LNCaP clone FGC (cell line): Measurements from ENCODE around the gene GNAZ.

Source experiments
- DNase-seq: peaks from one replicate; pipeline ENCODE4 v3.0.0-alpha.2; 2011; ENCODE audit warnings: low read depth
- H3K4me3 ChIP-seq: 2 replicates; pipeline ENCODE4 v1.5.1; 2011; ENCODE audit warnings: mild to moderate bottlenecking, low read depth, low read length, control low read depth
- TF ChIP-seq, protein P1 (sequence below): IDR thresholded peaks from 2 replicates; pipeline ENCODE4 v1.5.1; 2012; ENCODE audit warnings: mild to moderate bottlenecking; ENCODE audit not compliant: control insufficient read depth, insufficient read depth; ENCODE audit errors: extremely low read depth

Gene GNAZ

DNA sequence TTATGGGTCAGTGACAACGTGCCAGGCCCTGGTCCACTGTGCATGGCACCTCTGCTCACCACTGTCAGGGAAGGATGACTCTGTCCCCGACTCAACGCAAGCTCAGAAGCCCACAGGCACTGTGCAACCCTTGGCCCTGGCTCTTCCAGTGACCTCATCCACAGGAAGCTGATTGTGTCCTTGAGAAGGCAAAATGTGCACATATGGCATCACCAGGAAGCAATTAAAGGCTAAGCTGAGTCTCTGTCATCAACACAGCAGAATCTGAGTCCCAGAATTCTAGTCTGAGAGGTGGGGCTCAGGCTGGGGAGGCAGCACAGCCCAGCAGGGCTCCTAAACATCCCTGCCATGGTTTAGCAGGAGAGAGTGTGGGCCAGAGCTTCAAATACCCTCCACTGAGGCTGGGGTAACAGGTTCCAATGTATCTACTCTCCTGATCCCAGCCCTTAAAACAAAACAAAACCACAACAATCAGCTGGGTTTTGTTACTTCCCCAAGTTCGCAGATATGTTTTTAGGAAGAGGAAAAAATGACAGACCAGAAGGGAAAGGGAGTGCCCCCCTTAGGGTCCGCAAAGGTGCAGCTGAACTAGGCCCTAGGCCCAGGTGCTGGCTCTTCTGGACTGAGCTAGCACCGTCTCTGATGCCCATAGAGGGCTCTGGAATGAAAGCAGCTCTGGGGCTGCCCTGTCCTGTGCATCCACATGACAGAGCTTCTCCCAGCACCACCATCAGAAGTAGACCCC is 33.5 kb upstream of the GNAZ start:
- no peak for DNase-seq
- no peak overlapping the region for H3K4me3 ChIP-seq
- TF ChIP-seq, protein P1, sequence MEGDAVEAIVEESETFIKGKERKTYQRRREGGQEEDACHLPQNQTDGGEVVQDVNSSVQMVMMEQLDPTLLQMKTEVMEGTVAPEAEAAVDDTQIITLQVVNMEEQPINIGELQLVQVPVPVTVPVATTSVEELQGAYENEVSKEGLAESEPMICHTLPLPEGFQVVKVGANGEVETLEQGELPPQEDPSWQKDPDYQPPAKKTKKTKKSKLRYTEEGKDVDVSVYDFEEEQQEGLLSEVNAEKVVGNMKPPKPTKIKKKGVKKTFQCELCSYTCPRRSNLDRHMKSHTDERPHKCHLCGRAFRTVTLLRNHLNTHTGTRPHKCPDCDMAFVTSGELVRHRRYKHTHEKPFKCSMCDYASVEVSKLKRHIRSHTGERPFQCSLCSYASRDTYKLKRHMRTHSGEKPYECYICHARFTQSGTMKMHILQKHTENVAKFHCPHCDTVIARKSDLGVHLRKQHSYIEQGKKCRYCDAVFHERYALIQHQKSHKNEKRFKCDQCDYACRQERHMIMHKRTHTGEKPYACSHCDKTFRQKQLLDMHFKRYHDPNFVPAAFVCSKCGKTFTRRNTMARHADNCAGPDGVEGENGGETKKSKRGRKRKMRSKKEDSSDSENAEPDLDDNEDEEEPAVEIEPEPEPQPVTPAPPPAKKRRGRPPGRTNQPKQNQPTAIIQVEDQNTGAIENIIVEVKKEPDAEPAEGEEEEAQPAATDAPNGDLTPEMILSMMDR, result no peak

DNA sequence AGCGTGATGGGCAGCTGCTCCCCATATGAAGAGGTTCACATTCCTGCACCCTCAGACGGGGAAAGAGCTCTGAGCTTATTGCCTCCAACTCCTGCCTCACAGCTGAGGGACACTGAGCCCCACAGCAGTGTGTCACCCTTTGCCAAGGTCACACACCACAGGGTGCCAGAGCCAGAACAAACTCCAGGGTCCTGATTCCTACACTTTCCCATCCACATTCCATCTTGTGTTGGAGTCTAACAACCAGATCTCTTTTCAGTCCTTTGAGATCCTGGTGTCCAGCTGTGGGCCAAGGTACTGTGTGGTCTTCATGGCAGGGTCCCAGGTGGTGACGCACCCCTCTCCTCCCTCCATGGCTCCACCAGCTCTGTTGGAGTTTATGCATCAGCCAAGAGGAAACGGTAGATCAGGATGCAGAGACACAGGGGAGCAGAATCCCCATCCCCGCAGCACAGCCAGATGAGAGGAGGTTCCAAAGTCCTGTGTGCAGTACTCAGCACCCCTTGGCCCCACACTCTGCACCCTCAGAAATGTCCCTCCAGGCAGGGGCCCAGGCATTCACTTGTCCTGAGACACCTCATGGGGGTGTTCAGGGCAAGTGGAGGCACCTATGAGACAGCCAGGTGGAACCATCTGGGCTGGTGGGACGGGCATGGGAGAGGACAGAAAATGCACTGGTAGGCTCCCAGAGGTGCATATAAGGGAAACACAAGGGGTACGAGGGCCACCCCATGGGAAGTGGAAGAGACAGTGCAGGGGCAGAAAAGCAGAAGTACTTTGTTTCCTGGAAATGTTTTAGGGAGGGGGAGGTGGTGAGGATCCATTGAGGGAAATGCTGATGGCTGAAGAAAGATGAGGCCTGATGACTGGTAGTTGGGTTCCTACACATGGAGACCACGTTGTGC is 32.6 kb upstream of the GNAZ start:
- DNase-seq, result no peak
- no peak overlapping the region for H3K4me3 ChIP-seq
- TF ChIP-seq, protein P1, result no peak

DNA sequence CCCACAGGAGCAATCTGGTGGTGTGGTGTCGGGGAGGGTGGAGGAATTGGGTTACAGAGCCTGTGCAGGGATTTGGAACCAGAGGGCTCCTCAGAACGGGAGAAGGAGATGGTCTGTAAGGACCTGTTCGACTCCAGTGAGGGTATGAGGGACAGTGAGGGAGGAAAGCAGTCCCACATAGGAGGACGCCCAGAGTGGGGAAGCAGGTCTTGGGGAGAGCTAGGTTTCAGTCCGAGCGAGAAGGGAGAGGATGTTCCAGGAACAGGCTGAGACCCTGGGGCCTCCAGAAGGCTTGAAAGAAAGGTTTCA is 32.0 kb upstream of the GNAZ start:
- DNase-seq, result no peak
- H3K4me3 ChIP-seq, result no peak overlapping the region
- TF ChIP-seq, protein P1, result no peak

DNA sequence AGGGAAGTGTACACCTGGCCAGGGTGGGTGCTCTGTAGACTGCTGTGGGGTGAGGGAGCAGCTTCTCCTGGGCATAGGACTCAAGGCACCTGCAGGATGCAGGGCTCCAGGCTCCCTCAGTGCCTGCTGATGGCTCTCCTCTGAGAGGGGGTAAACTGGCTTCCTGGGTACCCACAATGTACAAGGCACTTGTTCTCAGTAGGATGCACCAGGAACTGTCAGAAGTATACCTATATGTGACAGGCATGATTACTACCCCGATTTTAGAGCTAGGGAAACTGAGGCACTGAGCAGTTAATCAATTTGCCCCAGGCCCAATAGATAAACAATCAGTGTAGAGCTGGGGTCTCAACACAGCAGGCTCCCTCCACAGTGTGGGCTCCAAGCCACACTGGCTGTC is 31.4 kb upstream of the GNAZ start:
- TF ChIP-seq, protein P1, result no peak
- H3K4me3 ChIP-seq, result no peak overlapping the region
- no peak for DNase-seq

DNA sequence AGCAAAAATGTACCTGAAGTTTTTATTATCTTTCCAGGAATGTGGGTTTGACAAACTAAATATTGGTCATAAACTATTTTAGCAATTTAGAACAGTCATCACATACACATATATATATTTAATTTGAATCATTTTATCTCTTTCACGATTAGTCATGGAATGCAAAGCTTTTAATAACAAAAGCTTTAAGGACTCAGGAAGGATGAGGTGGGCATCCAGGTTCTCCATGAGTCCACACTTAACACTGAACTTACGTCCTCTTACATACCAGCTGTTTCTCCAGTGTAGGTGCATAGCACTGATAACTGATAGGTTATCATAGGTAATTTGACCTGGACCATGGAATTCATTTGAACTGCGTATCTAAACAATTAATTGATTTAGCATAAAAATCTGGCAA is 28.1 kb upstream of the GNAZ start:
- DNase-seq, result no peak
- H3K4me3 ChIP-seq, result no peak overlapping the region
- TF ChIP-seq, protein P1, result no peak

DNA sequence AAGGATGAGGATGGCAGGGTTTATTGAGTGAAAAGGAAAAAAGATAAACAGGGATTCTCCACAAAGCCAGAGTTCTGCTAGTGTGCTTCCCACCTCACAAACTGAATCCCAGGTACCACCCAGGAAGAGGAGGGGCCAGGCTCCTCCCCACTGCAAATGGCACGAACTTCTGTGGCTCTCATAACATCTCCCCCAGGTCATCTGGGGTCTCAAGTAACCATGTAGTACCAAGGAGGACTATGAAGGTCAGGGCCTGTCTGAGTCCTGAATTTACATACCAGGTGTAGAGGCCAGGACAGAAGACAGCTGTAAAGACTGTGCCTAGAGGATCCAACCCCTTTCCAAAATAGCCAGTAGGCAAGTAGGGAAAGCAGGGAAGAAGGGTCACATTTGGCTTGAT is 25.7 kb upstream of the GNAZ start:
- TF ChIP-seq, protein P1, result no peak
- DNase-seq, result no peak
- no peak overlapping the region for H3K4me3 ChIP-seq
